Measurements from ENCODE around the gene ADAMTSL5.

The ADAMTSL5 gene

GRCh38 chr19:1461862-1462261 lies 51.0 kb downstream of the ADAMTSL5 start:
- no peak for DNase-seq

GRCh38 chr19:1460033-1460995 lies 52.5 kb downstream of the ADAMTSL5 start:
- DNase-seq: no peak

DNA sequence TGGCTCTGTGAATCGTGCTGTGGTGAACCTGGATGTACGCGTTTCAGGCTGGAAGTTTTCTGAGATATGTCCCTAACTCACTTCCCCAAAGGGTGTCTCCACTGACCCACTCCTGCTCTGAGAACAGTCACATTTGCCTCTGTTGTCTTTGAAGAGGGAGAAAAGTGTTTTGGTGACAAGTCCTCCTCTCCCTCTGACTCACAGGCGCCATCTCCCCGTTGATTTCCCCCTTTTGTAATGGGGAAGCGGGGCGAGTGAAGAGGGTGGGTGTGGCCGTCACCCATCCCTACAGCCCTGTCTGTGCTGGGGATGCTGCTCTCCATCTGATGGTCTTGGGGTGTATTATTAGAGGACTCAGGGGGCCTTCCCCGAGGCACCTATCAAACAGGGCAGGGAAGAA lies 53.3 kb downstream of the ADAMTSL5 start:
- DNase-seq: no peak

- DNase-seq: no peak
Measured at GRCh38 chr19:1457892-1458291, 54.9 kb downstream of the ADAMTSL5 start.

- no peak for DNase-seq
Measured at GRCh38 chr19:1457031-1457739, 55.6 kb downstream of the ADAMTSL5 start.

- DNase-seq: no peak
Measured at GRCh38 chr19:1456121-1456900, 56.5 kb downstream of the ADAMTSL5 start.

DNA sequence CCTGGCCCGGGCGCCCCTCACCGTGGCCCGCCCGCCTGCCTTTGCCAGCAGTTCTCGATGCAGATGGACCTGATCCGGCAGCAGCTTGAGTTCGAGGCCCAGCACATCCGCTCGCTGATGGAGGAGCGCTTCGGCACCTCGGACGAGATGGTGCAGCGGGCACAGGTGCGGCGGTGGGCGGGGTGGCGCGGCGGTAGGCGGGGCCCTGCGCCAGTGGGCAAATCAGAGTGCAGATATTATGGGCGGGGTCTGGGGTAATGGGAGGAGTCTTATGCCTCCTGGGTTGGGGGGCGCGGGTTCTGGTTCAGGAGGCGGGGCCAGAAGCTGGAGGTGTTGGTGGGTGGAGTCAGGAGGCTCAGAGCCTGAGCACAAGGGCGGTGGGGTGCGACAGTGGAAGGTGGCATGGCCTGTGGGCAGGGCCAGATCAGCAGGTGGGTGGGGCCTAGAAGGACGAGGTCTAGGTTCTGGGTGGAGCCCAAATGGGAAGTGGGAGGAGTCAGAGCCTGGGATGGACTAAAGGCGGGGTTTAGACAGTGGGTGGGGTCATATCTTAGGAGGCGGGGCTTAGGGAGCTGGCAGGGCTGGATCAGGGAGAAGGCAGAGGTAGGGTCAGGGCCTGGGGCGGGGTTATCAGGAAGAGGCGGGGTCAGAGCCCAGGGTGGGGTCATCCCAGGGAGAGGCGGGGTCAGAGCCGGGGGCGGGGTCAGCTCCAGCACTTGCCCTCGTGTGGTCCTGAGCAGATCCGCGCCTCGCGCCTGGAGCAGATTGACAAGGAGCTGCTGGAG lies 57.3 kb downstream of the ADAMTSL5 start:
- peak; percentile 69 for DNase-seq

Data from CD4-positive, alpha-beta T cell treated with Interleukin-17A for 1 hour (primary cell).